Brain microvascular endothelial cell (primary cell): ENCODE measurements around the gene IER5.

Experiments
- DNase-seq: peaks from one replicate; pipeline ENCODE4 v3.0.0-alpha.2; 2020
- H3K27ac ChIP-seq: fragments of 250-450 bp; sonication (Bioruptor Pico); 2 replicates; pipeline ENCODE4 v1.5.1; 2020; ENCODE audit warnings: mild to moderate bottlenecking, moderate library complexity
- H3K27me3 ChIP-seq: fragments of 250-450 bp; sonication (Bioruptor Pico); replicated peaks from 2 replicates; pipeline ENCODE4 v1.5.1; 2020; ENCODE audit warnings: mild to moderate bottlenecking
- H3K36me3 ChIP-seq: fragments of 250-450 bp; sonication (Bioruptor Pico); replicated peaks from 2 replicates; pipeline ENCODE4 v1.5.1; 2020; ENCODE audit warnings: mild to moderate bottlenecking
- H3K4me3 ChIP-seq: 2 replicates; pipeline ENCODE4 v1.5.1; 2011; ENCODE audit warnings: low read depth, mild to moderate bottlenecking, control low read depth, low read length, moderate library complexity
- CTCF ChIP-seq: IDR thresholded peaks from 2 replicates; pipeline ENCODE4 v1.5.1; 2011; ENCODE audit warnings: low read depth, mild to moderate bottlenecking, moderate library complexity, low read length, control low read depth, inconsistent platforms; ENCODE audit errors: missing control alignments
- in situ Hi-C: cut with HindIII; loops from 2 replicates; pipeline ENCODE4 v1.10.0; 2017; ENCODE audit warnings: low sequenced_read_pairs, low pct_ligation_motif_present

Gene IER5

DNA sequence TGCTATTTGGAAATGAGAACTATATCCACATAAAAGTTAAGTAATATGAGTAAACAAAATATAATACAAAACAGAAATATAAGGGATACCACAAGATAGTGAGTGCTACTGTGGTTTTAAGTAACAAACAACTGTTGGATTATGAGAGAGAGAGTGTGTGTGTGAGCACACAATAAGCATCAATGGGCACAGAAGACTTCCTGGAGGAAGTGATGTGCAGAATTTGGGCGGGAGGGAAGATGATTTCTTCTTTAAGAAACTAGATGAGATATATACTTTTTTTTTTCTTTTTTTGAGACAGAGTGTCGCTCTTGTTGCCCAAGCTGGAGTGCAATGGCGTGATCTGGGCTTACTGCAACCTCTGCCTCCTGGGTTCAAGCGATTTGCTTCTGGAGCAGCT, 7.9 kb upstream of the IER5 start:
- no peaks in the 10 kb centered on the region for H3K36me3 ChIP-seq
- H3K27me3 ChIP-seq = no peaks in the 10 kb centered on the region
- DNase-seq = no peak
- in situ Hi-C loops = no loop called here
- no peak overlapping the region for H3K27ac ChIP-seq
- no peak overlapping the region for H3K4me3 ChIP-seq
- TF ChIP-seq CTCF = no peak

DNA sequence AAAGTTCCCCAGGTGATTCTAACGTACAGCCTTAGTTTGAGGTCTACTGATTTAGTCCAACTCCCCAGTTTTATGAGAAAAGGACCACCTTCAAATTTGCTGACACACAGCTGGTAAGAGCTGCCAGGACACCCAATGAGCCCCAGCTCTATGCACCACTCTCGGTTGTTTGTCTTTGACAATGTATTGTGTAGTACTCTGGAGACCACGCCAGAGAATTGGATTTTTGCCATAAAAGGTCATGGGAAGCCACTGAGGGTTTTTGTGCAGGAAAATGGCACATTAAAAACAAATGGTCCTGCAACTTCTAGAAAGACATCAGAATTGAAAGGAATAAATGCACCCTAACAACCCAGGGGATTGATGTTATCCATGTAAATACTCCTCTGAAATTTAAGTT, 7.1 kb upstream of the IER5 start:
- H3K27ac ChIP-seq = no peak overlapping the region
- H3K4me3 ChIP-seq = no peak overlapping the region
- DNase-seq = no peak
- TF ChIP-seq CTCF = no peak
- in situ Hi-C loops = no loop called here
- no peaks in the 10 kb centered on the region for H3K36me3 ChIP-seq
- H3K27me3 ChIP-seq = no peaks in the 10 kb centered on the region

- no peak for DNase-seq
- Histone ChIP-seq H3K27ac (no peak overlapping the region), H3K27me3 (no peaks in the 10 kb centered on the region), H3K36me3 (no peaks in the 10 kb centered on the region), H3K4me3 (no peak overlapping the region)
- in situ Hi-C loops = no loop called here
- peak; percentile 71 for TF ChIP-seq CTCF
These were observed 4.5 kb upstream of the IER5 start for GRCh38 chr1:181083842-181084605.

DNA sequence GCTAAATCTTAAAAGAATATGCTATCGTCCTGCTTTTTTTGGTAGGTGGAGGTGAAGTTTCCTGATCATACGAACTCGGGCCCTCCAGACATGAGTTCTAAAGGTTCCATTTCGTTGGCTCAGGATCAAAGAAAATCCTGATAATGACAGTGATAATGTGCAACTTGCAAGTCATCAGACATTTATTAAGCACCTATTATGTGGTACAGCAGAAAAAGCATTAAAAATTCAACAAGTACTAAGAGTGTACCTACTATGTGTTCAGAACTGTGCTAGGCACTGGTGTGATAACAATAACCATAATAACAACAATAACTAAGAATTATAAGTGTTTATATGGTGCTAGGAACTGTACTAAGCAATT, 3.9 kb upstream of the IER5 start:
- H3K27me3 ChIP-seq = no peaks in the 10 kb centered on the region
- DNase-seq = no peak
- H3K36me3 ChIP-seq = no peaks in the 10 kb centered on the region
- TF ChIP-seq CTCF = no peak
- no peak overlapping the region for H3K4me3 ChIP-seq
- no peak overlapping the region for H3K27ac ChIP-seq
- in situ Hi-C loops = no loop called here

- TF ChIP-seq CTCF = no peak
- Histone ChIP-seq H3K27me3 (no peaks in the 10 kb centered on the region), H3K4me3 (no peak overlapping the region), H3K27ac (no peak overlapping the region), H3K36me3 (no peaks in the 10 kb centered on the region)
- no peak for DNase-seq
- in situ Hi-C loops = no loop called here
These were observed 2.4 kb upstream of the IER5 start for GRCh38 chr1:181086091-181086490.

GRCh38 chr1:181086926-181087325, 1.6 kb upstream of the IER5 start:
- no peak for DNase-seq

More at GRCh38 chr1:181086926-181087325, 1.6 kb upstream of the IER5 start:
- Histone ChIP-seq H3K4me3 (no peak overlapping the region), H3K36me3 (no peaks in the 10 kb centered on the region), H3K27me3 (no peaks in the 10 kb centered on the region), H3K27ac (no peak overlapping the region)
- in situ Hi-C loops = no loop called here
- TF ChIP-seq CTCF = no peak
